Upper lobe of left lung (tissue), 4 donors: Measurements from ENCODE around the gene RGS12.

Experiments used
- CTCF ChIP-seq, 6 experiments: fragments of 450-650 bp in 4 of 6; fragments of 200-600 bp in 2 of 6; sonication (generic) in 2 of 6; IDR thresholded peaks; one replicate each; pipeline ENCODE4 v1.5.1; 2016 to 2019; ENCODE audit warnings: antibody characterized with exemption in 6 of 6
- POLR2A ChIP-seq, 4 donors: fragments of 450-650 bp; IDR thresholded peaks; one replicate each; pipeline ENCODE4 v1.5.1; 2016 to 2017; ENCODE audit warnings: antibody characterized with exemption in 4 of 4, mild to moderate bottlenecking in 2 of 4
- POLR2AphosphoS5 ChIP-seq, 2 donors: sonication (generic); formaldehyde crosslinking; IDR thresholded peaks; one replicate each; pipeline ENCODE4 v1.5.1; 2017; ENCODE audit warnings: antibody characterized with exemption in 2 of 2

GRCh38 chr4:3324093-3324815, 31.4 kb downstream of the RGS12 start:
- TF ChIP-seq POLR2A (IDR thresholded peaks at IDR 0.05) (no peak), CTCF (IDR thresholded peaks at IDR 0.05) (no peak), POLR2AphosphoS5 (IDR thresholded peaks at IDR 0.05) (no peak)
